GM21390 (cell line): ENCODE data around the gene TBC1D16.

Experiments
- ATAC-seq: cut with Tn5 transposase; IDR thresholded peaks from one replicate; pipeline ENCODE4 v1.9.1; 2021; ENCODE audit not compliant: unreplicated experiment

TBC1D16 gene

DNA sequence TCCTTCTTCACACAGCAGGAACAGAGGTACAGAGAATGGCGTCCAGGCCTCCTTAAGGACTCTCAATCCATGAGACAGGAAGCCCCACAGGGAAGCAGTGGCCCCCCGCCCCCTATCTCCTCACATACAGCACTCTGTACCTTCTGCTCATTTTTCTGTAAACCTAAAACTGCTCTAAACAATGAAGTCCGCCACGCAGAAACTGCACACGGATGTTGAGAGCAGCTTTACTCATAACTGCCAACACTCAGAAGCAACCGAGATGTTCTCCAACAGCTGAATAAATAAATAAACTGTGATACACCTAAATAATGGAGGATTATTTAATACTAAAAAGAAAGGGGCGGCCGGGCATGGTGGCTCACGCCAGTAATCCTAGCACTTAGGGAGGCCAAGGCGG, 9.9 kb downstream of the TBC1D16 start:
- no peak for ATAC-seq

DNA sequence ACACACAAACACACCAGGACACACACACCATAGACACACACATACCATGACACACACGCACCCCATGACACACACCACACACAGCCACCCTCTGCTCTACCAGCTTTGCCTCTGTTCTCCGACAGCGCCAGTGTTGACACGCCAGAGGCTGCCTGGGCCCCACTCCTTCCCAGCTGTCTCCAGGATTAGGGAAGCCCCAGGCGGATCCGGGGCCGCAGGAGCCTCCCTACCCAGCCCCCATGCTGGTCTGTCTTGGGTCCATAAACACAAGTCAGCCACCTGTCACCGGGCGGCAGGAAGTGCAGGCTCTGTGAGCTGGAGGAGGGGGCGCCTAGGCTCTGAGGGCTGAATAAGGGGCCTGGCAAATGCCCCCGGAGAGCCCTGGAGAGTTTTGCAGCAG, 10.5 kb downstream of the TBC1D16 start:
- ATAC-seq: no peak

- ATAC-seq: no peak
These were observed 11.3 kb downstream of the TBC1D16 start for GRCh38 chr17:80024206-80024972.

DNA sequence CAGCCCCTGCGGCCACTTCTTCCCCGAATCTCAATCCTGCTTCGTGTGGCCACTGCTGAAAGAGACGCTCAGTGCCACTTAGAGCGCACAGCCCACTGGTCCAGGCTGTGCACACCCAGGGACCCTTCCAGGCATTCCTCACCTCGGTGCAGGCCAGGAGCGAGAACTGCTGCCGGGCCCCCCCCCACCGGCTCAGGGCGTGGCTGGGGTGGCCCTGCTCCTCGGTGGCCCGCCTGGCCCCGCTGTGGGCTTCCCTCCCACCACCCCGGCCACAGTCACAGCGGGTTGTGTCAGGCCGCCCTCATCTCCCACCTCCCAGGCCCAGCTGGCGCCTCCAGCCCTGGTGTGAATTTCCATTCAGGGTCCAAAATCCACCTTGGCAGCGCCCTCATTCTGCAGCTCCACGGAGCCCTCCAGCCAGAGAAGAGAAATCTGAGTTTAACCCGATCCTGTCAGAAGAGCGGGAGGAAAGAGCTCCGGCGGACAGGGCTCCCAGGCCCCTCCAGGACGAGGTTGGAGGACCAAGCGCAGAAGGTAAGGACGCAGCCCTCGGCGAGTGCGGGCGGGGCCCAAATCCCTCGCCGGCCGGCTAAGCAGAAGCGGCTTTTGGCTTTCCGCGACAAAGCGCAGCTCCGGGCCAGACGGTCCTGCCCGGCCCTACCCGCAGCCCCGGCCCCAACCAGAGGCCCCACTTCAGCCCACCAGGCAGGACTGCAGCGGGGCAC, 12.0 kb downstream of the TBC1D16 start:
- ATAC-seq: no peak

DNA sequence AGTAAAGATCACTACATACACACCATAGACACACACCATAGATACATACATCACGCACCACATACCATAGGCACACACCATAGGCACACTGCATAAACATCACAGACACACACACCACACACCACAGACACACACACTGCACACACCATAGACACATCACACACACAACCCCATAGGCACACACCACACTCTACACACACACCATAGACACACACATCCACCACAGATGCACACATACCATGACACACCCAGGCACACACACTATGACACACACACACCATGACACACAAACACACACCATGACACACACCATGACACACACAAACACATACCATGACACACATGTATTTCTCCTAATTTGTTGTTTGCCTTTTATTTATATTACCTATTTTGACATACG, 14.1 kb downstream of the TBC1D16 start:
- ATAC-seq: no peak

- ATAC-seq: no peak
These were observed 16.6 kb downstream of the TBC1D16 start for GRCh38 chr17:80018917-80019651.

- no peak for ATAC-seq
These were observed 18.3 kb downstream of the TBC1D16 start for GRCh38 chr17:80017226-80018010.

GRCh38 chr17:80012765-80013741, 22.6 kb downstream of the TBC1D16 start:
- ATAC-seq: no peak

GRCh38 chr17:80011989-80012555, 23.6 kb downstream of the TBC1D16 start:
- ATAC-seq: no peak

- ATAC-seq: no peak
These were observed 25.3 kb downstream of the TBC1D16 start for GRCh38 chr17:80010283-80010858.

DNA sequence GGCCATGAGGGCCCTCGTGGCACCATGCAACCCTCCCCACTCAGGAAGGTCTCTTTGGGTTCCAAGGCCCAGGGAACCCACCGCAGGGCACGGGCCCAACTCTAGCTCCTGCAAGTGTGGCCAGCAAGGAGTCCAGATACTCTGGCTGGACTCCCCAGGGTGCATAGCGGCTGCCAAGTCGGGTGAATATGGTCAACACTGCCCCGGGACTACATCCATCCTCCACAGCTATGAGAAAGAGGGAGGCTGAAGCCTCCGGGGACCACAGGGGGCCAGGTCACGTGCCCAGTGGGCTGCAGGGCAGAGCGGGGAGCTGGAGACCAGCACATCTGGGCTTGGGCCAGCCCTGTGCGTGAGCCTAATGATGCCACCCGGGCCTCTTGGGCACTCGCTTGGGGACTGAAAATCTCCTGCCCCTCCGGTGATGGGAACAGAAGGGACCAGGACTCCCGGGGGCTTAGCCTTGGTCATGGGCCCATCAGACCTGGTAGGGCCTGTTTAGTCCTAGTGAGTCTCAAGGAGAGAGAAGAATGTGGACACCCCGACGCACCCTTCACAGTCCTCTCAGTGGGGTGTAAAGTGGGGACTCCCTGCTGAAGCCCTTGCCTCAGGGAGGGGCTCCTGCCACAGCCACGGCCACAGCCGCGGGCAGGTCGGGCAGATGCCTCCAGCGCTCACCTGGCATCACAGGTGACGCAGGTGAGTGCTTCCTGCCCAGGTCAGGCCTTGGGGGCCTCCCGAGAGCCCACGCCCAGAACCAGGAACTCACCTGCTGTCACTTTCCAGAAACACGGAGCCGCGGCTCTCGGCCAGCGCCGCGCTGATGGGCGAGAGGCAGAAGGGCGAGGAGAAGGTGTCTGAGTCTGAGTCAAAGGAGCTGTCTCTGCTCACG, 26.0 kb downstream of the TBC1D16 start:
- ATAC-seq: no peak

DNA sequence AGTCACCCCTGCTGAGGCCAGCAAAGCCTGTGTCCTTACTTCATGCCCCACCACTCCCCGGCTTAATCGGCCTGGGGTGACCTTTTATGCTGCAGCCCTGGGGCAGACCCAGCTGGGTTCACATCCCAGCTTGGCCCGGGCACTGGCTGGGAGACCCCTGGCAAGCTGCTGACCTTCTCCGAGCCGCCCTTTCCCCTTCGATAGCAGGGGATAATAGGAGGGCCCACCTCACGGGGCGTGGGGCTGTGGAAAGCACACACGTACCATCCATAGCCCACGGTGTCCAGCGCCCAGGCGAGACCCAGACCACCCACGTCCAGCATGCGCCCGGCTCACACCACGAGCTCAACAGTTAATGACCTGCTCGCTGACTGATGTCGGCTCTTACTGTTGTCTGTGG, 26.8 kb downstream of the TBC1D16 start:
- no peak for ATAC-seq

DNA sequence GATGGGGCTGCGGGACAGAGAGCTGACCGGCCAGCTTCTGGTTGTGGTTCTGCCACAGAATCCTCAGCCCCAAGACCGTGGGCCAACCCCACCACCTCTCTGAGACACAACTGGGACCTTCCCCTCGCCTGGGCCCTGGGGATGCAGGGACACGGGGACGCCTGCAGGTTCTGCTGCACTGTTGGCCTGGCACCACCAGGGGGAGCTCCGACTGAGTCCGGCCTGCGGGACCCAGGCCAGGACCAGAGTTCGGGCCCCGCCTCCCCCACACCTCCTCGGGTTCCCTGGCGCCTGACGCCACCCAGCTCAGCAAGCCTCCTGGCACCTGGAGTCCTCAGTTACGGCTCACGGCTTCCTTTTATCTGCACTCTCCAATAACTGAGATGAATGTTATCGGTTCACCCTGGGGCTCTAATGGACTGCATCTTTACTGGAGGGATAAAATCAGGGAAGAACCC, 27.3 kb downstream of the TBC1D16 start:
- ATAC-seq: no peak

DNA sequence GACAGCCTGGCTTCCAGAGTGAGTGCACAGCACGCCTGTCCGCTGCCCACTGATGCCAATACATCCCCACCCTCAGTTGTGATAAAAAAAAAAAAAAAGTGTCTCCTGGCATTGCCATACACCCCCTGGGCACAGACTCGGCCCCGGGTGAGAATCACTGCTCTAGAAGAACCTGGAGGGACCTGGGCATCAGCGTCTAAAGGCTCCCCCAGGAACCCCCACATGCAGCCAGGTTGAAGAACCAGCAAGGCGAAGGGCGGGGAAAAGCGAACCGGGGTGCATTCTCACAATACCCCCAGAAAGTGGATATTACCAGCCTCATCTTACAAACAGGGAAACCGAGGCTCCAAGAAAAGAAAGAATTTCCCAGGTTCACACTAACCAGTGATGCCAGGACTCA, 27.7 kb downstream of the TBC1D16 start:
- ATAC-seq: no peak

- no peak for ATAC-seq
These were observed 28.6 kb downstream of the TBC1D16 start for GRCh38 chr17:80006811-80007752.

- ATAC-seq: no peak
These were observed 29.3 kb downstream of the TBC1D16 start for GRCh38 chr17:80006339-80006720.
